Activated CD4-positive, alpha-beta T cell treated with anti-CD3 and anti-CD28 coated beads for 36 hours (primary cell): ENCODE results near the gene ZNF860. TPM values are rescaled to one million over a fixed set of nuclear protein-coding genes. Genes with fewer than 3 reads are reported as not detected.

ENCODE experiments used
- ATAC-seq: fragments of 200-7000 bp; cut with Tn5 transposase; one replicate; pipeline ENCODE4 v1.10.0; 2021; ENCODE audit warnings: mild to moderate bottlenecking, moderate library complexity
- CTCF ChIA-PET: fragments of 350-600 bp; sonication (Branson Sonifier 250); formaldehyde crosslinking; loops from one replicate; lab custom pipeline; 2021; ENCODE audit warnings: antibody characterized with exemption; lab: Charles Lee
- POLR2A ChIA-PET: fragments of 350-600 bp; sonication (Branson Sonifier 250); formaldehyde crosslinking; loops from one replicate; lab custom pipeline; 2021; ENCODE audit warnings: antibody characterized with exemption, inconsistent platforms; lab: Charles Lee
- DNase-seq: peaks from one replicate; pipeline ENCODE4 v3.0.0-alpha.2; 2020
- H3K27ac Mint-ChIP-seq: one replicate; pipeline ENCODE4 v1.8.0; 2021; ENCODE audit warnings: mixed read lengths
- H3K27me3 Mint-ChIP-seq: one replicate; pipeline ENCODE4 v1.8.0; 2021; ENCODE audit warnings: mixed read lengths
- H3K36me3 Mint-ChIP-seq: one replicate; pipeline ENCODE4 v1.8.0; 2021; ENCODE audit warnings: low read depth, mixed read lengths
- H3K4me1 Mint-ChIP-seq: one replicate; pipeline ENCODE4 v1.8.0; 2021; ENCODE audit warnings: mixed read lengths
- H3K4me3 Mint-ChIP-seq: one replicate; pipeline ENCODE4 v1.8.0; 2021; ENCODE audit warnings: mild to moderate bottlenecking, moderate library complexity, mixed read lengths
- H3K9me3 Mint-ChIP-seq: one replicate; pipeline ENCODE4 v1.8.0; 2021; ENCODE audit warnings: low read depth, mixed read lengths
- intact Hi-C, 2 experiments: fragments of 100-400 bp; cut with DNase I in 1 of 2; cut with micrococcal nuclease in 1 of 2; formaldehyde crosslinking; loops; one replicate each; pipeline versions ENCODE4 v1.14.2 to v1.15.1; 2022 to 2024; cut with DNase I, micrococcal nuclease
- total RNA-seq, 2 experiments: library from RNA; stranded (reverse); gene quantifications; one replicate each; pipeline ENCODE4 v1.2.3, GENCODE V29; 2021

The ZNF860 gene
- total RNA-seq, 2 experiments from 2014 or later = 0.11 to 0.30 TPM

DNA sequence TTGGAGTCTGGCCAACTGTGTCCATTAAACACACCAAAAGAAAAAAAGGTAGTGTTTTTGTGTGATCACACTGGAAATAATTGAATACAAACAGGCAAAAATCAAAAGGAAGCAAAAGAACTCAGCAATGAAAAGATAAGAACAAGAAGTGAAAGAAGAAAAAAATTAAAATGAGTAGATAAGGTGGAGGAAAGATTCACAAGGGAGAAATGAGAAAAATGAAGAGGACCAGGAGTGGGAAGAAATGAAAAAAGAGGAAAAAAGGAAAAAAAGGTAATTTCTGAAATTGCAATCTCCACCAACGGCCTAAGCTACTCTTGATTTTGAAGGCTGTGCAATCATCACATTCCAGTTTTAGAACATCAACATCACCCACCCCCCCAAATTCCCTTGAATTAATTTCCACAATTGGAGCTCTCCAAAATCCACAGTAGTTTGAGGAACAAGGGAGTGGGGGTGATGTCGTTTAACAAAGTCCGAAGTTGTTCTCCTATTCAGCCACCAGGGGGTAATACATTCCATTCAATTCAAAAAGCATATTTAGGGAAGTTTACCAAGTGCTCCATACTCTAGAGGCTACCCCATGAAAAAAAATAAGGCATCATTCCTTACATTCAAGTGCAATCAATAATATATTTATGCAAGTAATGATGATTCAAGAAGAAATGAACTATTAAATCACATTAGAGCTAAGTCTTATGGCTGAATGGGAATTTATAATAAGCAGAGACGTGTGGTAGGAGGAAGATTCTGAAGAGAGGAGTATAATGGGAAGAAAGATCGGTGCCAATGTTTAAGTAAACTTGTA is 37.4 kb downstream of the ZNF860 start:
- DNase-seq = no peak
- POLR2A ChIA-PET = no interaction called here

GRCh38 chr3:32021155-32021554 is 39.6 kb downstream of the ZNF860 start:
- H3K36me3 Mint-ChIP-seq = no peaks in the 10 kb centered on the region
- ATAC-seq = no peak
- no peaks in the 10 kb centered on the region for H3K4me1 Mint-ChIP-seq
- POLR2A ChIA-PET = no interaction called here
- H3K4me3 Mint-ChIP-seq = no peak overlapping the region
- no peaks in the 10 kb centered on the region for H3K9me3 Mint-ChIP-seq
- no peak overlapping the region for H3K27ac Mint-ChIP-seq
- CTCF ChIA-PET = interaction anchor here (5.0 kb wide), 1 partner anchor 124 kb away, joined by 41 read pairs; no protein-coding TSS in a partner anchor
- H3K27me3 Mint-ChIP-seq = no peaks in the 10 kb centered on the region
- intact Hi-C loops = loop anchor here in 1 of 2 experiments (10.0 kb wide), 2 partner anchors 314 to 644 kb away; no protein-coding TSS in a partner anchor
- no peak for DNase-seq

More for the DNA sequence above, 37.4 kb downstream of the ZNF860 start:
- CTCF ChIA-PET = interaction anchor here (0.5 to 5.0 kb wide), 37 partner anchors 9 to 994 kb away, joined by 3 to 41 read pairs (median 4); no protein-coding TSS in a partner anchor
- Mint-ChIP-seq H3K27ac (no peak overlapping the region), H3K4me3 (no peak overlapping the region), H3K36me3 (no peaks in the 10 kb centered on the region), H3K4me1 (no peaks in the 10 kb centered on the region), H3K9me3 (peaks cover 2% of the 10 kb centered on the region), H3K27me3 (no peaks in the 10 kb centered on the region)
- intact Hi-C loops = loop anchor here (1.0 kb wide), 2 partner anchors 125 to 321 kb away; no protein-coding TSS in a partner anchor
- no peak for ATAC-seq

- DNase-seq = no peak
- Mint-ChIP-seq H3K27ac (no peak overlapping the region), H3K27me3 (peaks cover 5% of the 10 kb centered on the region), H3K9me3 (no peaks in the 10 kb centered on the region), H3K4me3 (no peak overlapping the region), H3K36me3 (no peaks in the 10 kb centered on the region), H3K4me1 (no peaks in the 10 kb centered on the region)
- ATAC-seq = no peak
- ChIA-PET CTCF (interaction anchor here (0.7 kb wide), 1 partner anchor 369 kb away, joined by 3 read pairs; no protein-coding TSS in a partner anchor), POLR2A (no interaction called here)
- intact Hi-C loops = loop anchor here in 1 of 2 experiments (10.0 kb wide), 2 partner anchors 313 to 643 kb away; no protein-coding TSS in a partner anchor
Measured at GRCh38 chr3:32021748-32022147, 40.2 kb downstream of the ZNF860 start.

- Mint-ChIP-seq H3K4me1 (no peaks in the 10 kb centered on the region), H3K9me3 (no peaks in the 10 kb centered on the region), H3K27ac (no peak overlapping the region), H3K4me3 (no peak overlapping the region), H3K27me3 (peaks cover 9% of the 10 kb centered on the region), H3K36me3 (no peaks in the 10 kb centered on the region)
- ChIA-PET CTCF (interaction anchor here (0.6 to 1.0 kb wide), 2 partner anchors 121 to 128 kb away, joined by 3 to 6 read pairs; no protein-coding TSS in a partner anchor), POLR2A (no interaction called here)
- DNase-seq (no peak), ATAC-seq (no peak)
- intact Hi-C loops = loop anchor here in 1 of 2 experiments (10.0 kb wide), 2 partner anchors 312 to 642 kb away; no protein-coding TSS in a partner anchor
Measured at GRCh38 chr3:32022947-32023346, 41.4 kb downstream of the ZNF860 start.

DNA sequence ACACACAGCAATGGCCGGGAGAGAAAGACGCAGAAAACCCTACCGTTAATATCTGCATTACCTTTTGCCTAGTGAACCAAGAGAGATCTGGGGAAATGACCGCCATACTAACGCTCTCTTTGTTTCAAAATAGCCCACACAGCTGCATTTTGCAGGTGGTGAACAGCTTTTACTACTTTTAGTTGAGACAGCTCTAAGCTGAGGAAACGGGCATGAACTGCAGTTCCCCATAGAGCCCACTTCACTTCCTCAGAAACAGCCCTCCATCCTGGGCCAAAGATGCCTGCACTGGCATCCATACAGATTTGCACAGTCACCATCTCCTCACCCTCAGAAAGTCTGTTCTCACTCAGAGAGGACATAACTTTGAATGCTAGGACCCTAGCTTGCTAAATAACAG is 45.0 kb downstream of the ZNF860 start:
- Mint-ChIP-seq H3K4me3 (no peak overlapping the region), H3K36me3 (no peaks in the 10 kb centered on the region), H3K9me3 (no peaks in the 10 kb centered on the region), H3K27ac (no peak overlapping the region), H3K27me3 (peaks cover 9% of the 10 kb centered on the region), H3K4me1 (no peaks in the 10 kb centered on the region)
- intact Hi-C loops = loop anchor here in 1 of 2 experiments (10.0 kb wide), 2 partner anchors 308 to 638 kb away; no protein-coding TSS in a partner anchor
- DNase-seq (no peak), ATAC-seq (no peak)
- CTCF ChIA-PET = interaction anchor here (0.9 kb wide), 1 partner anchor 122 kb away, joined by 3 read pairs; no protein-coding TSS in a partner anchor
- POLR2A ChIA-PET = no interaction called here

GRCh38 chr3:32037932-32038267 is 56.4 kb downstream of the ZNF860 start:
- CTCF ChIA-PET = no interaction called here
- H3K4me1 Mint-ChIP-seq = no peaks in the 10 kb centered on the region
- H3K9me3 Mint-ChIP-seq = peaks cover 11% of the 10 kb centered on the region
- H3K4me3 Mint-ChIP-seq = no peak overlapping the region
- POLR2A ChIA-PET = interaction anchor here (0.6 kb wide), 1 partner anchor 134 kb away, joined by 3 read pairs; no protein-coding TSS in a partner anchor
- no peak for DNase-seq
- peaks cover 4% of the 10 kb centered on the region for H3K27me3 Mint-ChIP-seq
- H3K36me3 Mint-ChIP-seq = peaks cover 3% of the 10 kb centered on the region
- intact Hi-C loops = no loop called here
- H3K27ac Mint-ChIP-seq = no peak overlapping the region
- no peak for ATAC-seq

GRCh38 chr3:32041316-32041715 is 59.8 kb downstream of the ZNF860 start:
- Mint-ChIP-seq H3K27ac (no peak overlapping the region), H3K4me1 (no peaks in the 10 kb centered on the region), H3K27me3 (no peaks in the 10 kb centered on the region), H3K9me3 (peaks cover 15% of the 10 kb centered on the region), H3K36me3 (peaks cover 3% of the 10 kb centered on the region), H3K4me3 (no peak overlapping the region)
- no peak for DNase-seq
- no peak for ATAC-seq
- intact Hi-C loops = no loop called here
- CTCF ChIA-PET = interaction anchor here (0.6 to 1.2 kb wide), 3 partner anchors 22 to 1605 kb away, joined by 3 to 4 read pairs (median 3); no protein-coding TSS in a partner anchor
- POLR2A ChIA-PET = no interaction called here

Other genes starting within 250 kb of the ZNF860 start
- 10 to 100 TPM; 11.2 to 11.8 TPM for gene OSBPL10, start 488 bp upstream of the ZNF860 start, total RNA-seq
- 10 to 100 TPM in 1 of 2 experiments, 1 to 10 TPM in 1; 6.6 to 10.1 TPM for gene GPD1L, start 124.9 kb downstream of the ZNF860 start, total RNA-seq